Stimulated activated CD8-positive, alpha-beta memory T cell treated with anti-CD3 and anti-CD28 coated beads, Interleukin-15, amount 100 ng/mL, for 24 hours (primary cell): ENCODE data around the gene FHOD1.

ENCODE experiments used
- DNase-seq: peaks from one replicate; pipeline ENCODE4 v3.0.0-alpha.2; 2020; ENCODE audit warnings: low read depth

The FHOD1 gene

DNA sequence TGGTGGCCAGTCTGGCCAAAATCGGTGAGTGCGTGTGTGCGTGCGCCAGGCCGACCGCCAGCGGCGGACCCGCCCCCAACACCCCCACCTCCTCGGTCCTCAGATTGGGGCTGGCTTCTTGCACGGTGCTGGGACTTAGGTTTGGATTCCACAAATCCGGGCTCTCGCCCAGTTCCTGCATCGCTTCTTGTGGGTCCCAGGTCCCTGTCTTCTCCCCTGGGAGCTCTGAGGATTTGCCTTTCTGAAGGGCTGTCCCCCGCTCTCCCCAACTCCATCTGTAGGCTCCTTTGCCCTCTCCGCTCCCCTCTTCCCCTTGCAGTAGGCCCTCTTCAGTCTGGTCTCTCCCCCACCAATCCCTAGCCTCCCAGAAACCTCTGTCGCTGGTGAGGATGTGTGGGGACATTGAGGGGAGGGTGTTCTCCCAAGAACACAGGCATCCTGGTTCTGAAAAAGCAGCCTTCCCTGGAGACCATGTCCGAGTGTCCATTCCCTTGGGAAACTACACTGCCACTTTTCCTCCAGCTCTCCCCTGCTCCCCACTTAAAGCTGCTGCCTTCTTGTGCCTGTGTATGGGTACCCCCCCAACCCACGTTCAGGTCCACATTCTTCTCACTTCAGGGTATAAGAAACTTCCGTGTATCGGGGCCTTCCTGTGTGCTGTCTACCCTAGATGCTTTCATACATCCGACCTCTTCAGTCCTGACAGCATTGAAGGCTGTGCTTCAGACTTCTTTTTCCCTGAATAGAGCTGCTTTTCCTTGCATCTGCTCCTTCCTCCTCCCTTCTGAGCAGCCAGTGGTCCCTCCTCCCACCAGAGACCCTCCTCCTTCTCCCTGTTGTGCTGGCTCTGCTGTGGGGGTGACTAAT lies 2.1 kb upstream of the FHOD1 start:
- no peak for DNase-seq

DNA sequence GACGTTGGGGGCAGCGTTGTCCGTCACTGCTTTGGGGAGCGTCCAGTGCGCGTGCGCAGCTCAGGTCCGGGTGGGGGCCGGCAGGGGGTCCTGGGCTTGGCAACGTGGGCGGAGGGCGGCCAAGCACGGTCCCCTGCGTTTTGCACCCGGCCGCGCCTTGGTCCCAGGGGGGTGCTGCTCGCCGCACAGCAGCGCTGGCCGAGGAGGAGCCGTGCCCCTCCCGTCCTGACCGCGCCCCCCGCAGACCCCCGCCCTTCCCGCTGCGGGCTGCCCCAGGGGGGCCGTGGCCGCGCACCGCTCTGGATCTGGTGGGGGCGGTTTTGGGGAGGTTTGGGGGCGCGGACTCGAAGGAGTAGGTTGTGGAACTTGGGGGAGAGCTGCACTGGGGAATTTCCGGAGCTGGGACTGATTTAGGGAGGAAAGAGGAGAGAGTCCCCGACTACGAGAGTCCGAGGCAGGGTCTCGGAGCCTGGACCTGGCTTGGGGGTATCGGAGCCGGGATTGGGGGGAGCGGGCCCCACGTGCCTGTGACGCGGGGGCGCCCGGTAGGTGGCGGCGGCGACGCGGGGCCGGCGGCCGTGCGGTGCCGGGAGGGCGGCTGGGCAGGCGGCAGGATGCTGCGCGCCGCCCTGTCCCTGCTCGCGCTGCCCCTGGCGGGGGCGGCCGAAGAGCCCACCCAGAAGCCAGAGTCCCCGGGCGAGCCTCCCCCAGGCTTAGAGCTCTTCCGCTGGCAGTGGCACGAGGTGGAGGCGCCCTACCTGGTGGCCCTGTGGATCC lies 1.3 kb upstream of the FHOD1 start, which contains the start of gene SLC9A5:
SLC9A5 (plus strand) TSS at position 579 of the 777 bp plus-strand sequence; CDS start at position 615, 36 bp downstream.
- DNase-seq = no peak

DNA sequence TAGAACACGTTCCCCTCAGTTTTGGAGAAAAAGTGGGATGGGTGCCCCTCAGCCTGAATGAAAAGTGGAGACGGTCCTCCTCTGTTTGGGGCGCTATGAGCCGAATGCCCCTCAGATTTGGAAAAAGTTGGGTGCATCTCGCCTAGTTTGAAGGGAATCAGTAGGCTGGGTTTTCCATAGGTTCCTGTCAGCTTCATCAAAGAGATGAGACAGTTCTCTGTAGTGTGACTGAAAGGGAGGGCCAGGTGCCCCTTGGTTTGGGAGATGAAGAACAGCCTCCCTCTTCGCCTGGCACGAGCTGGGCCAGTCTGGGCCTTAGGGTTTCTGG lies 756 bp upstream of the FHOD1 start:
- DNase-seq = no peak

DNA sequence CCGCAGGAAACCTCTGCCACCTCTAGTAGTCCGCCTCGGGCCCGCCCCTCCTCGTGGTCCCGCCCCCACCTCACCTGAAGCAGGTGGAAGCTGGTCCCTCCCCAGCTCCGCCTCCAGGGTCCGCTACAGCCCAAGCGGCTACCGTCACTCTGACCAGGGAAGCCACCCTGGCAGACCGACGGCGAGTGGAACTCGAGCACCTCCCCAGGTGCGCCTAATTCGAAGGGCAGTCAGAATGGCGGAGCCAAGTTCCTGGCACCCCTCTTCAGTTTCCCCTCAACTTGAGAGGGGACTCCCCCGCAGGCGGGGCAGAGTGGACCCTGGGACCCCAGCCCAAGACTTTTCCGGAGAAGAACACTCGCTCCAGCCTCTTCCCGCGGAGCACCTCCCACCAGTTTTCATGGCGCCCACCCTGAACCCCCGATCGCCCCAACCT lies 507 bp downstream of the FHOD1 start:
- no peak for DNase-seq

DNA sequence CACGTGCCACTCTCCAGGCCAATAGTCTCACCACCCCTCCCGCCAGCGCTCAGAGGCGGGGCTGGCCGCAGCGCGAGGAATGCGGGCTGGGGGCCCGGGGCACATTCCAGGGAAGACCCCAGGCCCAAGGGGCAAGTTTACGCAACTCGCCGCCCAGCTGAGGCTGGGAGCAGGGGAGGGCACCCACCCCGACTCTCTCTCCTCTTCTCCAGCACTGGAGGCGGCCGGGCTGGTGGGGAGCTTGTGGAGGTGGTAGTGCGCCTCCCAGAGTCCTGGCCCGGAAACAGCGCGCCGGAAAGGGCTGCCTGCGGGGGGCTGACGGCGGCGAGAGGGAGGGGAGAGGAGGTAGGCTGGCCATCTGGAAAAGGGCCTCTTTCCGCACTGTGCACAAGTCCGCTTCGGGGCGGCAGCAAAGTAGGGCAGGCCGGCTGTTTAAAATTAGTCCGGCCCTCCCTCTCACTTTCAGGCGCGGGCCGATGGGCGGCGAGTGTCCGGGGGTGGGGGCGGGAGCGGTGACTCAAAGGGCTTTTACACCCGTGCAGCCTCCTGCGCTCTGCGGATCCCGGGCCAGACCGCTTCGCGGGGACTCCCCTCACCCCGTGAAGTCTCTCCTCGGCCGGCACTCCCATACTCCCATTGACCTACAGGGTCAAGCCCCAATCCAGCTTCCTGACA lies 1.1 kb downstream of the FHOD1 start:
- no peak for DNase-seq

DNA sequence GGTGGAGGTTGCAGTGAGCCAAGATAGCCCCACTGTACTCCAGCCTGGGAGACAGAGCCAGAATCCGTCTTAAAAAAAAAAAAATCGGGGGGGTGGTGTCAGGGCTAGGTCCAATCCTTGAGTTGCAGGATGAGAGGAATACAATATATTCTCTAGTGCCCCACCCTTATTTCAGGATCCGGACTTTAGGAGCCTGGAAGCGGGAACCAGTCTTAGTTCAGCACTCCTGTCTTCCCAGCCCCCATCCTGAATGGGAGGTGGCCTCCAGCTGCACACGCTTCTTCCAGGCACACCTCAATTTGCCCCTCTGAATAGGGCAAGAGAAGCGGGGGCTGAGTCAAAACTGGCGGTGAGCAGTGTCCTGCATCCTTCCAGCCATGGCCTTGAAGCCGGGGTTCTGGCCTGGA lies 1.6 kb downstream of the FHOD1 start:
- DNase-seq = no peak

DNA sequence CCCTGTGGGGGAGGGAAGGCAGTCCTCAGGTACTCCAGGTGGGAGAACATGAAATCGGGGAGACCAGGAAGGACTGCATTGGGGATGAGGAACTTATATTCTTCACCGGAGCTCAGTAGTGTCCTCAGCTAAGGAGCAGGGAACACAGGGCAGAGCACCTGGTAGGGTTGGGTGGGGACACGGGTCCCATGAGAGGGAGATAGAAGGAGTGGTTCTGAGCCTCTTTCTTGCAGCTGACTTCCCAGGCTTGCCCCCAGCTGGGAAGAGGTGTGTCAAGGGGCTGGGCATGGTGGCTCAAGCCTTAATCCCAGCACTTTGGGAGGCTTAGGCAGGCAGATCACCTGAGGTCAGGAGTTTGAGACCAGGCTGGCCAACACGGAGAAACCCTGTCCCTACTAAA lies 2.1 kb downstream of the FHOD1 start:
- no peak for DNase-seq

DNA sequence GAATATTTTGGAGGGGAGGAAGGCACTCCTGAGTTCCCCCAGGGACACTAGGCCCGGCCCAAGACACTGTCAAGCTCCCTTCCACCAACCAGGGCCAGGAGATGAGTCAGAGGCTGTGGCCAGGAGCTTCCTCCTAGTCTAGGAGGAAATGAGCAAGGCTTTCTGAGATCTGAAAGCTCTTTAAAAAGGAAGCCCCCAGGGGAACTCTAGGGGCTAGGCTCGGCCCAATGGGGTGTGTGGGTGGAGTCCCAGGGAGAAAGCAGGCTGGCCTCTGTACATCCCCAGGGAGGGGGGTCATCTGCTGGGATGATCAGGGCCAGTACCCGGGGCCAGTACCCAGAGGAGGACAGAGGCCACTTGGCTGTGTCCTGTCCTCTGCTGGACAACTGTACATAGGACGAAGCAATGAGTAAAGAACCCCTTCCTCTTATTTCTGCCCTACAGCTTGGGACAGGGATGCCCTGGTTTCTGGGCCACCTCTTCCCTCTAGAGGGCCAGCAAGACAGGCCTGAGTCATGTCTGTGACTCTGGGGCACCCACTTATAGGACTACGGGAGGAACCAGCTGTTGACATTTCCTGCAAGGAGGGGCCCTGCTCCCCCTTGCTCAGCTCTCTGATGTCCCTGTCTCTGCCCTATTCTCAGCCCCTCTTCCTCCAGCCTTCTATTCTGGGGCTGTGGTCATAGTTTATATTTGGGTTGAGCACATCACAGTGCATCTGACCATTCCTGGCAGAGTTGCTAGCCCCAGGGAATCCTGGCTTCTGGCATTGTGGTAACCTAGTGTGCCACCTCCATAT lies 2.7 kb downstream of the FHOD1 start:
- DNase-seq = no peak

DNA sequence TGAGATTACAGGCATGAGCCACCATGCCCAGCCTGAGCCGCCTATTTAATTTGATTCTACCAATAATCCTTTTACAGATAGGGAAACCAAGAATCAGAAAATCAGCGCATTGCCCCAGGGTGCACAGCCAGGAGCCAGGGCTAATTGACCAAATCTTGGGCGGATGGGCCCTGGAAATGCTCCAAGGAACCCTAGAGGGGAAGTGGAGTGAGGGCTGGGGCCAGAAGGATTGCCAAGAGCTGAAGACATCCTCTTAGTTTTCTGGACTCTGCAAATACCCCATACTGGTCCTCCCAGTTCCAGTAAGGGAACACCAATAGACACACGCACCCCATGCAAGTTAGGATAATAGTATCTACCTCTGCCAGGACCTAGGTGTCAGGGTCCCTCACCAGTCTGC lies 3.8 kb downstream of the FHOD1 start:
- no peak for DNase-seq

DNA sequence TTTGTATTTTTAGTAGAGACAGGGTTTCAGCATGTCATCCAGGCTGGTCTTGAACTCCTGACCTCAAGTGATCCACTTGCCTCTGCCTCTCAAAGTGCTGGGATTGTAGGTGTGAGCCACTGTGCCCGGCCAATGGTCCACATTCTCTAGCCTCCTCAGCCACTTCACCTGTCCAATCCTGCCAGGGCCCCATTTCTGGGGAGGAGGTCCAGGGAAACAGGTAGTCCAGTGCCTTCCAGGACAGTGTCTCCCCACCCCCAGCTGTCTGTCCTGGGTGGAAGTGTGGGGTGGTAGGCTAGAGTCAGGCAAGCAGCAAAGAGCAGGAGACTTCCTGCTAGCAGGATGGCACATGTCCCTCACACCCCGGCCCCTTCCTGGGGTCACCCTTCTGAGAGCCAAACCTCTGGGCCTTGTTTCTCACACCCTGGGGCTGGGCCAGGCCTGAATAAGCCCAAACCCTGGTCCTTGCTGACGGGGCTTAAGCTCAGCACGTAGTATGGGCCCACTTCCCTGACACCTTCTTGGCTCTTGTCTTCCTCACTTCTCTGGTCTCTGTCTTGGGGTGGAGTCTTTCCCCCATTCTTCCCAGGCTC lies 5.0 kb downstream of the FHOD1 start:
- DNase-seq = no peak

DNA sequence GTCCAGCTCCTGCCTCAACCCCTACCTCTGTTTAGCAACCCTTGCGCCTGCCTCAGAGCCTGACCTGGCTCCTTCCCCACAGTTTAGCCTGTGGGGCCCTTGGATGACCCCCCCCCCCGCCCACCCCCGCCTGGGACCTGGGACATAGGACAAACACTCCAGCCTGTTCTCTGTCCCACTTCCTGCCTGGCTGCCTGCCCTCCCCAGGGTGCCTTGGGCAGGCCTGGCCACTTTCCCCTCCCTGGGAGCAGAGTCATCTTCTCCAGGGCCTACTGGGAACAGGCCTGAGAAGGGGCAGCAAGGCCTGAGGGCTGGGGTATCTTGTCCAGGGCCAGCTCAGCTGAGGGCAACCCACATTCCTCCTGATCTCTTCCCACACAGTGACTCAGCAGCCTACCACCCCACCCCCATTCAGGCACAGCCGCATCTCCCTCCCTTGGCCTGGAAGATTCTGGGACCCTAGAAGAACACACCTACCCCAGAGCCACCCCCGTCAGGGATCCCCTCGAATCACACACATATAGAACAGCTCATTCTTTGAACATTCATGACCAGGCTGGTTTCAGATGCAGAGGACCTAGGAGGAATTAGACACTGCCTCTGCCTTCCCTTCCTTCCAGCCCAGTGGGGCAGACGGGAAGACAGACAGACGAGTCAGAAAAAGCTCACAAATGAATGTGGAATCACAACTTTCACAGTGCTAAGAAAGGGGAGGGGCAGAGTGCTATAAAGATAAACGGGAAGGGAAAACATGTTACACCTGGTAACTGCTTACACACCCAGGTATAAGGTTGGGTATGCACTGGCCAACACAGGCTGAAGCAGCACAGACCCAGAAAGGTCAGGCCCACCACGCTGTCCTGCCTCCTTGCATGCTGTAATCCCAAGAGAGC lies 6.0 kb downstream of the FHOD1 start:
- DNase-seq = no peak

DNA sequence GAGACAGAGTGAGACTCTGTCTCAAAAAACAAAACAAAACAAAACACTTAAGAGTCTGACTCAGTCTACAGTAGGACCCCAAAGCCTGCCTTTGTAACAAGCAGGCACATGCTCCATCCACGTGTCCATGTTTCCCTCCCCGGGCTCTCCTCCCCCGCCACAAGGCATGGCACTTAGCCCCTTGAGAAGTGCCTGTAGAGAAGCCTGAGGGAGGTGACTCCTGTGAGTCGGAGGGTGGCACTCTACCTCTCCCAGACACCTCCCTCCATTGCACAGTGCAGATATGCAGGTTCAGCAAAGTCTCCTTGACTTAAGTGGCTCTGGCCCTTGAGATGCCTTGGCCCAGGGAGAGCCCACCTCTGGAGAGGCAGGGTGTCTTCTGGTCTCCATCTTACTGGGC lies 6.8 kb downstream of the FHOD1 start:
- no peak for DNase-seq

DNA sequence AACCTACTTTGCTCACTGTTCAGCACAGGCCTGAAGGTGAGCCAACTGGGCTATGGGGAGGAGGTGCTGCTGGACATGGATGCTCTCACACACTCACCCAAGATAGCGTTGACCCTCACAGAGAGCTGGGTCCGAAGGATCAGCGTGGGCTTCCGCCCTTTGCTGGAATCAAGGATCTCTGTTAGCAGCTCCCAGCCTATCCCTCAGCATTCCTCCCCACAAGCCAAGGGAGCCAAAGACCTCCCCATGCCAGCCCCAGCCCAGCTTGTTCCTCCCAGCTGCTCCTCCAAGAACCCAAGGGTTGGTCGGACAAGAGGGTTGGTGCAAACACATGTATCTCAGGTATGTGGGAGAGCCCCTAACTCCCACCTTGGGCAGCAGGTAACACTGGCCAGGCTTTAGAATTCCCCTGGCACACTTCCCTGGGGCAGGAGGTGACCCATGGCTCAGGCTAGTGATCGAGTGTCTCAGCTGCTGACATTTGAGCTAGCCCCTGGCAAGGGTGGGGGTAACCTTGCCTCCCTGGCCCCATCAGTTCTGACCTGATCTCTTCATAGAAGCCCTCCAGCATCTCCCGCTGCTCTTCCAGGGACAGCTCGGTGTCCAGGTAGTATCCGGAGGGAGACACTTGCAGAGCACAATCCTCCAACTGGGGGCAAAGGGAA lies 8.3 kb downstream of the FHOD1 start:
- no peak for DNase-seq

DNA sequence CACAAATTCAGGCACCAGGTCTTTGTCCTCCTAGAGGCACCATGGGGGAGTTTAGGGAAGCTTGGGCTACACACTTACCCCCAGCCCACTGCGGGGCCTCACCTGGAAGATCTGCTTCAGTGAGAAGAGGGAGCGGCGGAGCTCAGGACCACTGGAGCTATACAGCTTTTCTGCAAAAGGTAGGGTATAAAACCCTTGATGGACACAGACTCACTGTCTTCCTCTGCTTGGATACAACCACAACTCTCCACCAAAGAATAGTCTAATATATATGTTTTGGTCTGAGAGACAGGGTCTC lies 9.1 kb downstream of the FHOD1 start:
- DNase-seq = no peak

DNA sequence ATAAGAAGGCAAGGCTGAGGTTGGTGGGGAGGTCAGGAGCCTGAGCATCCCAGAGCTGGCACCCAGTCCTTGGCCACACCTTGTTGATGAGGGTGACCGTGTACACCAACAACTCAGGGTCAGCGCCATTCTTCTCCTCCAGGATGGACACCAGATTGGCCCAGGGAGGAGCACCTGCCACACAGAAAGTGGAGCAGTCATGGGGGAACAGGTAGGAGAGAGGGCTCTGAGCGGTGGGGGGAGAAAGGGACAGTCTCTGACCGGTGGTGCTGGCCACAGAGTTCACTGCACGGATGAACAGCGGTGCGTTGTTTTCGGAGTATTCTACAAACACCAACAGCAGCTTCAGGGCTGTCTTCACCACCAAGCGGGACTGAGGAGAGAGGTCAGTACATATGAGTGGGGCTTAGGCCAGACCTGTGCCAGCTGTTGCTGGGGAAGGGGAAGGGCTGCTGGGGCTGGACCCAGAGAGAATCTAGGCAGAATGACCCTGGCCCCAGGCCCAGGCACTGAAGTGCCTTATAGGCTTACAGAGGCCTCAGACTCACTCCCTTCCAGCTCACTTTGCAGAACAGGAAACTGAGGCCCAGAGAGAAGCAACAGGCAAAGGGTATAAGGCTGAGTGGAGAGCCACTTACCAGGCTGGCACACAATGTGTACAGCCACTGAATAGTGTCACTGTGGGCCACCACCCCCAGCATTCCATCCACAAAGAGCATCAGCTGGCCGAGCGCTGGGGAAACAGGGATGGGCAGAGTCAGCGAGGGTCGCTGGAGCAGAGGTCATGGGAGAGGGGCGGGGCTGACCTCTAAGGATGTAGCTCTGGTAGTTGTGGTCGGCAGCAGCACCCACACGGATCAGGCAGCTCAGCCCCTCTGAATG lies 9.6 kb downstream of the FHOD1 start:
- no peak for DNase-seq

DNA sequence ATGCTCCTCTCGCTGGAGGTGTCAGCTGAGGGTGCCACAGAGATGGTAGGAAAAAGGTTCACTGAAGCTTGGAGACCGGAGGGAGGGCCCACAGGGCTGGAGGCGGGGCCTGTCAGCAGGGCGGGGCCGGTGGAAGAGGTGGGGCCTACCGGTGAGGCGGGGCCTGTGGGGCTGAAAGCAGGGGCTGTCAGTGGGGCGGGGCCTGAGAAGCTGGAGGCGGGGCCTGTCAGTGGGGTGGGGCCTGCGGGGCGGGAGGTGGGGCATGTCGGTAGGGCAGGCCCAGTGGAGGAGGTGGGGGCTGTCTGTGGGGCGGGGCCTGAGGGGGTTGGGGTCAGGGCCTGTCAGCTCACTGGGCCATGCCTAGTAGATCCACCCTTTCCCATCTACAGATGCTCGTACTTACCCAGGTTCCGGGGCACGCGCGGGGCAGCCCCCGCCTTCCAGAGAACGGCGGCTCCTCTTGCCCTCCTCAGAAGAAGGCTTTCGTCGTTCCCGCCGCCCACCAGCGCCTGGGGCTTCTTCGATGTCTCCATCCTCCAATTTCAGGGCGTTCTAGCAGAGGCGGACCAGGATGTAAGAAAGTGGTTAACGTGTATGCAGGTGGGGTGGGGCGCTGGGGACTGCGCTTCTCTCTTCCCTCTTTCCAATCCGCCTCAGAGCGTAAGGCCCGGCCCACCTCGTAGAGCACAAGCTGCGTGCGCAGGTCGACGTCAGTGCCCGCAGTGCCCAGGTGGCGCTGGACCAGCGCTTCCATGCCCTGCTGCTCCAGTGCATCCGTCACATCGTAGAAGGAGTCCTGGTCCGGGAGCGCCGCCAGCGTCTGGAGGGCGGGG lies 10.5 kb downstream of the FHOD1 start:
- peak; percentile 66 for DNase-seq

DNA sequence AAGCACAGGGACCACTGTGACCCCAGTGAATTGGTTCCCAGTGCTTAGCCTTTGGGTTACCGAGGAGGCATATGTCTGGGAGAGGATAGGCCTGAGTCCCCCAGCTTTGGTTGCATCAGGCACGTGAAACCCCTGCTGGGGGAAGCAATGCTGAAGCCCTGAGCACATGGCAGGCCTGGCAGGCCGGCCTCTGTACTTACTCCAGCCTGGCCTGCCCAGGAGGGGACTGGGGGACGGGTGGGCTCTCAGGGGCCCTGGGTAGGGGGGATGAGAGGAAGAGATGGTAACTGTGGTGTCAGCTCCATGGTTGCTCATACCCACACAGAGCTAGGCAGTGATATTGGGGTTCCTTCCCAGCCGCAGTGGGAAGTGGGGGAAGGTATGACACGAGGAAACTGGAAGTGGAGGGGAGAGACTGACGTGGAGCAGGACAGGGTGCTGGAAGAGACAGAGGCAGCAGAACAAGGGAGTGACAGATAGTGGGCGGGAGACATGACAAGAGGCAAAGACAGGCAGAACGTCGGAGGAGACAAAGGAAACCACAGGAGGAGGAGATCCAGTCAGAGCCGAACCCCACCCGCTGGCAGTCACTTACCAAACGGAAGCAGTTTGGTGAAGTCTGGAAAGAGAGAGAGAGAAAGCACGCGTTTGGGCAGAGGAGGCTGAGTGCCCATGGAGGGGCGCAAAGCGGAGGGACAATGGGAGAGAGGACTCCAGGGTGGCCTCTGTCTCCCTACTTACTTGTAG lies 11.3 kb downstream of the FHOD1 start:
- no peak for DNase-seq

DNA sequence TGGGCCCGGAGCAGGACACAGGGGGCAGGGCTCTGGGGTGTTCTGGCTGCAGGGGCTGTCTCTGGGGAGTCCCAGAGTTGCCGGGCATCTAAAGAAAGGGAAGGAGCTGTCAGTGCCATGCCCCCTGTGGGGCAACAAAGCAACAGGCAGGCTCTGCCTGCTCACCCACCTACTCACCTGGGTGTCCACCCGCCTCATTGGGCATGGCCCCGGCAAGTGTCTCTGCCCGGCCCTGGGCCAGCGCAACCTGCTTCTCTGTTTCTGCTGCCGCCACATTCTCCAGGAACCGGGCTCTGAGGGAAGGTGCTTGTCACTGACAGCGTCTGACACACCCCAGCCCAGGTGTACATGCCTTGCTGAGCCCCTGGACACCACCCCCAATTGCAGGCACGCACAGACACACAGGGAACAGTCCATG lies 13.1 kb downstream of the FHOD1 start:
- no peak for DNase-seq
